SJCRH30 (cell line): Measurements from ENCODE around the gene RPL18. TPM values are rescaled to one million over a fixed set of nuclear protein-coding genes. Genes with fewer than 3 reads are reported as not detected.
"Not testable (repeated sequence)": the region's sequence is repeated elsewhere in the genome, so short reads cannot be mapped to it uniquely, and the experiment has no call there.

Source experiments
- DNase-seq, 2 experiments: peaks; one replicate each; pipeline ENCODE4 v3.0.0-alpha.2; 2015 to 2020
- H3K27ac ChIP-seq: fragments of 250-450 bp; sonication (Bioruptor Pico); 2 replicates; pipeline ENCODE4 v1.5.1; 2020; ENCODE audit warnings: mild to moderate bottlenecking, moderate library complexity
- H3K27me3 ChIP-seq: fragments of 250-450 bp; sonication (Bioruptor Pico); 2 replicates; pipeline ENCODE4 v1.5.1; 2020; ENCODE audit warnings: mild to moderate bottlenecking, moderate library complexity
- H3K36me3 ChIP-seq: fragments of 250-450 bp; sonication (Bioruptor Pico); 2 replicates; pipeline ENCODE4 v1.5.1; 2020; ENCODE audit warnings: mild to moderate bottlenecking, moderate library complexity
- H3K4me1 ChIP-seq: fragments of 250-450 bp; sonication (Bioruptor Pico); 2 replicates; pipeline ENCODE4 v1.5.1; 2020; ENCODE audit warnings: mild to moderate bottlenecking, moderate library complexity
- H3K4me3 ChIP-seq: fragments of 250-450 bp; sonication (Bioruptor Pico); 2 replicates; pipeline ENCODE4 v1.5.1; 2020; ENCODE audit warnings: mild to moderate bottlenecking, moderate library complexity
- H3K9me3 ChIP-seq: fragments of 250-450 bp; sonication (Bioruptor Pico); replicated peaks from 2 replicates; pipeline ENCODE4 v1.5.1; 2020; ENCODE audit warnings: mild to moderate bottlenecking, moderate library complexity
- total RNA-seq: library from RNA; depleted of rRNA; stranded (reverse); fragments of >200 nt; shearing (Covaris generic); gene quantifications from 2 replicates; pipeline ENCODE4 v1.2.3, GENCODE V29; 2014; rRNA removed

The RPL18 gene
- 1,609 and 2,008 TPM in 2 replicates for total RNA-seq

DNA sequence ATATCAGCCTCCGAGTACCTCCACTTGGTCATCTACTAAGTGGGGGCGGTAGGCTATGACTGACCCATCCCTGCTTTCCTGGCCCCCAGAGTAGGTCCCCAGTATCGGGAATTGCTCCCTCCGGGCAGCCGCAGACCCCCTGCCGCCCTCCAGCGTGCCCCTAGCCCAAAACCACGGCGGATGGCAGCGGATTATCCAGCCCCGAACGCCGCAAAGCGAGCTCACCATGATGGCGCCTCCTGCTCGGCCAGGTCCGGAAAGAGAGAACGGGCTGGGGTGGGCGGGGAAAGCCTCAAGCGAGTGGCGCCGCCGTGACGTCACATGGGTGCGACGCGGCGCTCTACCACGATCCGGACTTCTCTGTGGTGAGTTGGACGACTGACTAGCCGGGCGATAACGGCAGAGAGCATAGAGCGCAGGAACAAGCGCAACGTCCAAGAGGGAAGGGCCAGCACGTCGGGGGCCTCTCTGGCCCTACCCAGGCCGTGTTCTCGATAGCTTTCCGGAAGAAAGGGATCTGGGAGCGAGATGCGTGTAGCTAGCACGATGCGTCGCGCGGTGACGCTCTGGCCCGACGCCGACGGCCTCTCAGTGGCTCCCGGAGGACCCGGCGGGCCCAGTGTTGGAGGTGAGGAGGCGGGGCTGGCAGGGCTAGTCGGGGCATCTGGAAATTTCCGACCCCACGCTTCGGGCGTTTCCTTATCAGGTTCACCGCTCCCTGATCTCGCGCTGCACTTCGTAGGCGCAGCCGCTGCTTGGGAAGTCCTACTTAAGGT lies at the start of gene RPL18, which contains the start of gene SPHK2:
RPL18 (minus strand) TSS at position 263 of the 776 bp plus-strand sequence; CDS start at position 228, 35 bp downstream.
SPHK2 (plus strand) TSS at position 591 of the 776 bp plus-strand sequence. CDS start 1,009 bp downstream, outside the sequence.
- H3K4me3 ChIP-seq, result peak within 1 kb of the TSS; percentile 88
- H3K4me1 ChIP-seq, result peaks cover 4% of the 10 kb centered on the region; the same call in 1 of the 2 replicates
- H3K27me3 ChIP-seq, result no peaks in the 10 kb centered on the region
- peak; percentile 99 for DNase-seq
- H3K27ac ChIP-seq, result peak within 1 kb of the TSS; percentile 83
- H3K36me3 ChIP-seq, result peaks cover 41% of the 10 kb centered on the region
- no peaks in the 10 kb centered on the region for H3K9me3 ChIP-seq

DNA sequence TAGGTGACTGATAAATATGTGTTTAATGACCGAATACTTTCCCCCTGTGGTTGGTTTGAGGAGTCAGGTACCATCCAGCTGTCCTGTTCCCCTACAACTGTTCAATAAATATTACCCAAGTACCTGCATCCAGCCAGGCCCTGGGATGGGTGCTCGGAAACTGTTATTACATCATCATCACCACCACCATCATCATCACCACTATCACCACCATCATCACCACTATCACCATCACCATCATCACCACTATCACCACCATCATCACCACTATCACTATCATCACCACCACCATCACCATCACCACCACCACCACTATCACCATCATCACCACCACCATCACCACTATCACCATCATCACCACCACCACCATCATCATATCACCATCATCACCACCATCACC lies 49.8 kb upstream of the RPL18 start:
- Histone ChIP-seq H3K27me3 (no peaks in the 10 kb centered on the region), H3K4me1 (peaks cover 8% of the 10 kb centered on the region), H3K4me3 (no peak overlapping the region), H3K27ac (no peak overlapping the region), H3K9me3 (no peaks in the 10 kb centered on the region), H3K36me3 (peaks cover 25% of the 10 kb centered on the region)
- no peak for DNase-seq

DNA sequence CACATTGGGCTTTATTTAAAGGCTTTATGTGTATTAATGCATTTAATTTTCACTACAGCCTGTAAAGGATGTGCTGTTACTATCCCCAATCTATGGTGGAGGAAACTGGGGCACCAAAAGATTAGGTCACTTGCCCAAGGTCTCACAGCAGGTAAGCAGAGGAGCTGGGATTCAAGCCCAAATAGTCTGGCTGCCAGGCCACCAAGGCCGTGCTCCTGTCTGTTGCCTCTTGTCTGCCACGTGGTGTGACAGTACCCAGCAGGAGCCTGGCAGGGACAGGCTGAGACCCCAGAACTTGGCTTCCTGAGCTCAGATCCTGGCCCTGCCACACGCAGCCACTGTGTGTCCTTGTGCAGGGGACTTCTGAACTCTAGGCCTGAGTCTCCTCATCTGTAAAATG lies 49.4 kb upstream of the RPL18 start:
- no peaks in the 10 kb centered on the region for H3K27me3 ChIP-seq
- no peaks in the 10 kb centered on the region for H3K9me3 ChIP-seq
- DNase-seq, result no peak
- no peak overlapping the region for H3K27ac ChIP-seq
- H3K4me3 ChIP-seq, result no peak overlapping the region
- peaks cover 30% of the 10 kb centered on the region for H3K36me3 ChIP-seq
- H3K4me1 ChIP-seq, result peaks cover 8% of the 10 kb centered on the region

DNA sequence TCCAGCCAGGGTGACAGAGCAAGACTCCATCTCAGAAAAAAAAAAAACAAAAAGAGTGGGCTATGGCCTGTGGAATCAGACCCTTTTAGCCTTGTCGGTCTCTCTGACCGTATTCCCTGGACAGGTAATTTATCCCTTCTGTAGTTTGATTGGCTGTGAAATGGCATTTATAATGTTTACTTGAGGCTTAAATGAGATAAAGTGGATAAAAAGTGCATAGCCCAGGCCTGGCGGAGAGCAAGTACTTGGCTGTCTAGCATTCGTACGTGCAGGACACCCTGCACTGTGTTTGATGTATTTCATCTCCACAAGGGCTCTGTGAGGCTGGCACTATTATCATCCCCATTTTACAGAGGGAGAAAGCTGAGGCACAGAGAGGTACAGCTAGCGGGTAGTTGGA lies 46.8 kb upstream of the RPL18 start:
- no peak overlapping the region for H3K27ac ChIP-seq
- peaks cover 4% of the 10 kb centered on the region for H3K4me1 ChIP-seq
- DNase-seq, result no peak
- no peaks in the 10 kb centered on the region for H3K27me3 ChIP-seq
- H3K9me3 ChIP-seq, result no peaks in the 10 kb centered on the region
- H3K36me3 ChIP-seq, result peaks cover 51% of the 10 kb centered on the region
- no peak overlapping the region for H3K4me3 ChIP-seq

DNA sequence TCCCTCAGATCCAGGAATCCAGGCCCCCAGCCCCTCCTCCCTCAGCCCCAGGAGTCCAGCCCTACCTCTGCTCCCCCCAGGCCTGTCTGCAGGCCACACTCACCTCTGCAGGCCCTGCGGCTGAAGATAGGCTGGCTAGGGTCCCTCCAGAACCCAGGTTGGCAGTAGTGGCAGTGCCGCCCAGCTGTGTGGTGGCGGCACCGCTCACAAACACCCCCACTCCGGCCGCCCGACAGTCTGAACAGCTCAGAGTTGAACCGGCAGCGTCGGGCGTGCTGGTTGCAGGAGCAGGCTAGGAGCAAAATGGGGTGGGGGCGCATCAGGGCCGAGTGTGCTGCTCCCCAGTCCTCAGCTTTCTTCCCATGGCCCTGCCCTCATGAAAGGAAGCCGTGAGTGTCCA lies 45.5 kb upstream of the RPL18 start:
- H3K9me3 ChIP-seq, result no peaks in the 10 kb centered on the region
- DNase-seq, result no peak
- H3K4me3 ChIP-seq, result no peak overlapping the region
- no peaks in the 10 kb centered on the region for H3K27me3 ChIP-seq
- H3K27ac ChIP-seq, result no peak overlapping the region
- no peaks in the 10 kb centered on the region for H3K4me1 ChIP-seq
- peaks cover 52% of the 10 kb centered on the region for H3K36me3 ChIP-seq

DNA sequence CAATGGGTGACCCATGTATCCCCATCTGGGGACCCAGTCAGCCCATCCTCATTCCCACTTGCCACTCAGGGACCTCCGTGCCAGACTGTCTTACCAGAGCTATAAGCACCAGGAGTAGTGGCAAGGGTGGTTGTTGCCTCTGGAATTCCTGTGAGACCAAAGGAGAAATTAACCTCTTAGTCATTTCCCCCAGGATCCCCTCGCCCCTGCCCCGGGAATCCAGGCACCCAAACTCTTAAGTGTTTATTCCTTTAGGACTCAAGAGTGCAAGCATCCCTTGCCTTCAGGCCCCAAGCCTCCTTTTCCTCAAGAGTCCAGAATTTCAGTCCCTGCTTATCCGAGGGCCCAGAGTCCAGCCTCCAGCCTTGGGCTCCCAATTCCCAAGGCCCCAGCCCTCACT lies 44.7 kb upstream of the RPL18 start:
- no peak overlapping the region for H3K4me3 ChIP-seq
- no peaks in the 10 kb centered on the region for H3K9me3 ChIP-seq
- no peaks in the 10 kb centered on the region for H3K4me1 ChIP-seq
- H3K27me3 ChIP-seq, result no peaks in the 10 kb centered on the region
- peaks cover 51% of the 10 kb centered on the region for H3K36me3 ChIP-seq
- H3K27ac ChIP-seq, result no peak overlapping the region
- no peak for DNase-seq

DNA sequence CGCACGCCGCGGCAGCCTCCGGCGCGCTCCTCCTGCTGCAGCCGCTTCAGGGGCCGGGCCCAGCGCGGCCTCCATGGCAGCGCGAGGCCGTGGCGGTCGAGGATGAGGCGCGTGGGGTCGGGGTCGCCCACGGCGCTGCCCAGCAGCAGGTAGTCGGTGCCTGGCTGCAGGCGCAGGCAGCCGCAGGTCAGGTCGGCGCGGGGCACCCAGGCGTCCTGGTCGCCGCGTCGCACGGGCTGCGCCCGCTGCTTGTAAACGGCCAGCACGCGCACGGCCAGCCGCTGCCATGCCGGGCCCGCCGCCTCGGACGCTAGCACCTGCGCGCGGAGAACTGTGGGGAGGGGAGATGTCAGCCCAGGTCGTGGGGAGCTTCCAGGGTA lies 42.7 kb upstream of the RPL18 start:
- no peaks in the 10 kb centered on the region for H3K9me3 ChIP-seq
- no peaks in the 10 kb centered on the region for H3K27me3 ChIP-seq
- DNase-seq, result no peak
- H3K27ac ChIP-seq, result no peak overlapping the region
- H3K4me1 ChIP-seq, result peaks cover 9% of the 10 kb centered on the region
- no peak overlapping the region for H3K4me3 ChIP-seq
- peaks cover 37% of the 10 kb centered on the region for H3K36me3 ChIP-seq

DNA sequence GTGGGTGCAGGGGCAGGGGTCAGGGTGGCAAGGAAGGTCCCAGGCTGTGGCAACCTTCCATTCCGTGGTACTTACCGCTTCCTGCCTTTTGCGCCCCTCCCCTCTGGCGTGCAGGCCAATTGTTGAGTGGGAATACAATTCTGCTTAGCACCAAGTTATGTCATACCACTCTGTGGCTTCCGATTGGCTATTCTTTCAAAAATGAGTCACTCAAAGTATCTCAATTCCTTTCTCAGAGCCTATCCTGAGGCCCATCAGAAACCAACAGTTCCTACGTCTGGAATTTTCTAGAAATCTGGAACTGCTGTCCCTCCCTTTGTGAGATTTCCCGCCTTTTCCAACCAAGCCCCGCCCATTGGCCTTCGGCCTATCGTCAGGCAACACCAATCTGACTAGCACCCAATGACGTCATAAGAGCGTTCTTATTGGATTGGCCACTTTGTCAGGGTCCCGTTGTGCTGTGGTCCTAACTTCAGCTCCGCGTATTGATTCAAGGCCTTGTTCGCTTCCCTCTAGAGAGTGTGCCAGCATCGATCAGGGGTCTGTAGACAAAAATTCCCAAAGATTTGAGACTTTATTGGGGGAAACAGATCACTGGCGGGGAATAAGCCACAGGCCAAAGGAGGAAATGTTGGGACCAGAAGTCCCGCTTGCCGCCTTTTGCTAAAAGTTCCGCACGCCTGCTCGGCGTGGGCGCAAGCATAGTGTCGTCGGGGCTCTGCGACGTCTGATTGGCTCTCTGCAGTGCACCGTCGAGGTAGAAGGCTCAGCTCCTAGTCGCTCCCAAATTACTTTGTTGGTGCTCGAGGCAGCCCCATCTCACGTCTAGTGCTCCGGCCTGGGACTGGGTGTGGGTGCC lies 42.1 kb upstream of the RPL18 start:
- H3K4me3 ChIP-seq, result no peak overlapping the region
- H3K36me3 ChIP-seq, result peaks cover 35% of the 10 kb centered on the region
- peak; percentile 69 to 76 for DNase-seq
- no peak overlapping the region for H3K27ac ChIP-seq
- H3K27me3 ChIP-seq, result no peaks in the 10 kb centered on the region
- H3K9me3 ChIP-seq, result no peaks in the 10 kb centered on the region
- peaks cover 14% of the 10 kb centered on the region for H3K4me1 ChIP-seq

DNA sequence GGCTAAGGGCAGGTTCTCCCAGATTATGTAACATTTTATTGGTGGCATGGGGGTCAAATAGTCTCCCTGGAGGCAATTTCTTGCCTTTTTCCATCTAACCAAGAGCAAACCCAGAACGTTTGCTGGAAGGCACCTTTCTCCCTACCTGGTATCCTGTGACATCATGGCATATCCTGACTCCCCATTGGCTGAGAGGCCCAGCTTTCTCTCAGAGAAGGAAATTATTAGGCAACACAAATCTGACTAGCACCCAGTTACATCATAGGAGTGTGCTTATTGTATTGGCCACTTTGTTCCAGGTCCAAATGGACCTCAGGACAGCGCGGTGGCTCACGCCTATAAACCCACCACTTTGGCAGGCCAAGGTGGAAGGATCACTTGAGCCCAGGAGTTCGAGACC lies 40.8 kb upstream of the RPL18 start:
- H3K36me3 ChIP-seq, result peaks cover 35% of the 10 kb centered on the region
- DNase-seq, result no peak

DNA sequence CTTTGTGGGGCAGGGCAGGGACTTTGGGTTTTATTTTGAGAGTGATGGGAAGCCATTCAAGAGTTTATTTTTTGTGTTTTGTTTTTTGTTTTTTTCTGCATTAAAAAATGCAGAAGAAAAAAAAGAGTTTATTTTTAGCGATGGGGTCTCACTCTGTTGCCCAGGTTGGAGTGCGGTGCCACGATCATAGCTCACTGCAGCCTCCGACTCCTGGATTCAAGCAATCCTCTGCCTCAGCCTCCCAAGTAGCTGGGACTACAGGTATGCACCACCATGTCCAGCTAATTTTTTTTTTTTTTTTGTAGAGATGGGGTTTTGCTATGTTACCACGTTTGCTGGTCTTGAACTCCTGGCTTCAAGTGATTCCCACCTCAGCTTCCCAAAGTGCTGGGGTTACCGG lies 39.5 kb upstream of the RPL18 start:
- no peak for DNase-seq
- Histone ChIP-seq H3K36me3 (peaks cover 28% of the 10 kb centered on the region), H3K27ac (no peak overlapping the region), H3K9me3 (no peaks in the 10 kb centered on the region), H3K27me3 (no peaks in the 10 kb centered on the region), H3K4me1 (peaks cover 32% of the 10 kb centered on the region), H3K4me3 (no peak overlapping the region)

More for the DNA sequence above, 40.8 kb upstream of the RPL18 start:
- Histone ChIP-seq H3K27me3 (no peaks in the 10 kb centered on the region), H3K9me3 (no peaks in the 10 kb centered on the region), H3K4me3 (no peak overlapping the region), H3K27ac (no peak overlapping the region), H3K4me1 (peaks cover 24% of the 10 kb centered on the region)

DNA sequence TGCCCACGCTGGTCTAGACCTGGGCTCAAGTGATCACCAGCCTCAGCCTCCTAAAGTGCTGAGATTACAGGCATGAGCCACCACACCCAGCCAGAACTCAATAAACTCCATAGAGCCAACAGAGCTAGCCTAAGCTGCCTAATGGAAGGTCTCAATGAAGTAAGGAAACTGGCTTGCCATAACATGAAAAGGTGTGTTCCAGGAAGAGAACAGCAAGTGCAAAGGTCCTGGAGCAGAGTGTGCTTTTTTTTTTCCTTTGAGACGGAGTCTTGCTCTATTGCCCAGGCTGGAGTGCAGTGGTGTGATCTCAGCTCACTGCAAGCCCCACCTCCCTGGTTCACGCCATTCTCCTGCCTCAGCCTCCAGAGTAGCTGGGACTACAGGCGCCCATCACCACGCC lies 38.9 kb upstream of the RPL18 start:
- H3K27ac ChIP-seq, result peak overlapping the region; percentile 93
- peaks cover 21% of the 10 kb centered on the region for H3K36me3 ChIP-seq
- H3K9me3 ChIP-seq, H3K4me3 ChIP-seq, H3K27me3 ChIP-seq, DNase-seq: not testable (repeated sequence)
- H3K4me1 ChIP-seq, result peaks cover 38% of the 10 kb centered on the region

DNA sequence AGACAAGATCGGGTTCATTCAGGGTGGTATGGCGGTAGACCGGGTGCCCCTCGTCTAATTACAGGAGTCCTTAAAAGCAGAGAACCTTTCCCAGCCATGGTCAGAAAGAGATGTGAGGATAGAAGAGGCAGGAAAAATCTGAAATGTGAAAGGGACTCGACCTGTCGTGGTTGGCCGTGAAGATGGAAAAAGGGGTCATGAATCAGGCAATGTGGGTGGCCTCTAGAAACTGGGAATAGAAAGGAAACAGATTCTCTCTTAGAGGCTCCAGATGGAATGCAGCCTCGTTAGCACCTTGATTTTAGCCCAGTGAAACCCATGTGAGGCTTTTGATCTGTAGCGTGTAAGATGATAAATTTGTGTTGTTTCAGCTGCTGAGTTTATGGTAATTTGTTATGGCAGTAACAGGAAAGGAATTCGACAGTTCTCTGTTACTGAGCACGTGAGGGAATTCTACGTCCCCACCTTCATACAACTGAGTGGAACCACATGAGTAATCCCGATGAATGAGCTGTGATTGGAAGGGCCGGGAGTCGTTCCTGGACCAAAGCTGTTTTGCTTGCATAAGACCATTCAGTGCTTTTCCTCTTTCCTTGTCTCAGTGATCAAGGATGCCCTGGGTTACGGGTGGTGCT lies 38.0 kb upstream of the RPL18 start:
- peak overlapping the region; percentile 93 for H3K27ac ChIP-seq
- peaks cover 13% of the 10 kb centered on the region for H3K36me3 ChIP-seq
- DNase-seq, result peak; percentile 90 to 97

DNA sequence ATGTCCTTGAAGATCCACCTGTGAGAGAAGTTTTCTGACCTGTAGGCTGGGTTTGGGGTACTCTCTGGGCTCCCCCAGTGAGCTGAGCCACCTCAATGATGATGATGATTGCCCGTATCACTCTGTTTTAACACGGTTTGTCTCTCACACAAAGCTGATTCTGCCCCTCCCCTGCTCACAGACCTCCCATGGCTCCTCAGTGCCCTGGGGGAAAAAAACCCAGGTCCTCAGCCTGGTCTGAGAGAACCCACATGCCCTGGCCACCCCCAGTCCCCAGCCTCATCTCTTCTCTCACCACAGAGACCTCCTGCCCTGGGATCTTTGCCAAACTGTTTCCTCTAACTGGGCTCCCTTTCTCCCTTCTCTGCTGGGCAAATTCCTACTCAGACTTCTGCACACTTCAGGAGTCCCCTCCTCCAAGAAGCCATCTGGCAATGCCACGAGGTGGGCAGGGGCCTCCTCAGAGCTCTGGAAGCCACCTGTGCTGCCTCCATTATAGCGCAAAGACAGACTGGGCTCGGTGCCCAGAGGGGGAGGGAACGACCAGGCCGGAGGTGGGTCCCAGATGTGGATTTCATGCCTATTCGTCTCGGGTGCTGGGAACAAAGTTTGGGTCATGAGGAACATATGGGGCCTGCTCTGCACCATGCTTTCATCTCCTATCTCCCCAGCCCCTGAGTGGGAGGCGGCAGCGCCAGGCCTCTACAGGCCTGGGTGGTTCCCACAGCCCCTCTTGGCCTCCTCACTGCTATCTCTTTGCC lies 35.5 kb upstream of the RPL18 start:
- Histone ChIP-seq H3K4me3 (no peak overlapping the region), H3K27ac (peak overlapping the region; percentile 93), H3K27me3 (no peaks in the 10 kb centered on the region), H3K4me1 (peaks cover 46% of the 10 kb centered on the region), H3K36me3 (no peaks in the 10 kb centered on the region), H3K9me3 (no peaks in the 10 kb centered on the region)
- peak; percentile 99 to 100 for DNase-seq

More for the DNA sequence above, 38.0 kb upstream of the RPL18 start:
- Histone ChIP-seq H3K9me3 (no peaks in the 10 kb centered on the region), H3K27me3 (no peaks in the 10 kb centered on the region), H3K4me3 (no peak overlapping the region), H3K4me1 (peaks cover 43% of the 10 kb centered on the region)

DNA sequence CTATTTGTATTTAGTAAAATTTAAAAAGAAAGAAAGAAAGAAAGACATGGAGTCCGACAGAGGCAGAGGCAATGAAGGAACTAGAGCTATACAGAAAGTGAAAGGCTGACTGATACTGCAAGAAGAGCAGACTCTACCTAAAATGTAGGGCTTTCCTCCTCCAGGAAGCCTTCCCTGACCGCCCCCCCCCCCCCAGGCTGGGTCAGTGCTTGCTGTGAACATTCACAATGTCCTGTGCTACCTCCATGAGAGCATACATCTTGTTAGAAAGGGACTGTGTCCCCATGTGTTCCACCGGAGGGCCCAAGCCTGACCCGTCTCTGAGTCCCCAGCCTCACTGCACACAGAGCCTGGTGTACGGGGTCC lies 32.7 kb upstream of the RPL18 start:
- no peak for DNase-seq
- Histone ChIP-seq H3K36me3 (no peaks in the 10 kb centered on the region), H3K27me3 (no peaks in the 10 kb centered on the region), H3K27ac (no peak overlapping the region), H3K9me3 (no peaks in the 10 kb centered on the region), H3K4me3 (no peak overlapping the region), H3K4me1 (peaks cover 45% of the 10 kb centered on the region)
